ENCODE results near the gene PML.
"Not testable (repeated sequence)": the region's sequence is repeated elsewhere in the genome, so short reads cannot be mapped to it uniquely, and the experiment has no call there.

Gene PML

GRCh38 chr15:74039656-74040010, 45.1 kb downstream of the PML start:
- no peak for DNase-seq (ENCODE audit: low spot score)

GRCh38 chr15:74040109-74040850, 45.8 kb downstream of the PML start:
- DNase-seq (ENCODE audit: low spot score), result no peak

- no peak for DNase-seq (ENCODE audit: low spot score)
Observed at GRCh38 chr15:74041311-74041756, 46.8 kb downstream of the PML start.

GRCh38 chr15:74041777-74042435, 47.4 kb downstream of the PML start:
- DNase-seq (ENCODE audit: low spot score), result no peak

- DNase-seq (ENCODE audit: low spot score), result no peak
Observed at GRCh38 chr15:74042603-74043424, 48.3 kb downstream of the PML start.

GRCh38 chr15:74043425-74044266, 49.1 kb downstream of the PML start:
- DNase-seq (ENCODE audit: low spot score), result no peak

GRCh38 chr15:74044267-74045110, 50.0 kb downstream of the PML start:
- no peak for DNase-seq (ENCODE audit: low spot score)

DNA sequence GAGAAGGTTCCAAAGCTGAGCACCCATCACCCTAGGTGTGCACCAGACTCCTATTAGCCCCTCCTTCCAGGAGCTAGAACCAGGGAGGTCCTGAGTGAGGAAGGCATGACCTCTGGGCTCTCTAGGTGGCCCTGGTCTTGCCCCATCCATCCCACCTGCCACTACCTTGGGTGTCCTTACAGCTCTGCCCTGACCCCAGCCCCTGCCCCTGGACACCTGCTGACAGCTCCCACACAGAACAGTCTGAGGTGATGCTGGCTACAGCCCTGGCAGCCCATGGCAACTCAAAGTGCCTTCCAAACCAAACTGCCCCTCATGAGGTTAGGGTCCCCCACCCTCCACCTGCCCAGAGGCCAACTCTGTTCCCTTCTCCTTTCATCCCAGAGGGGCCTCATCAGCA, 50.7 kb downstream of the PML start:
- DNase-seq (ENCODE audit: low spot score), result no peak

GRCh38 chr15:74045636-74046274, 51.2 kb downstream of the PML start:
- no peak for DNase-seq (ENCODE audit: low spot score)

GRCh38 chr15:74046275-74046674, 51.8 kb downstream of the PML start:
- no peak for DNase-seq (ENCODE audit: low spot score)

DNA sequence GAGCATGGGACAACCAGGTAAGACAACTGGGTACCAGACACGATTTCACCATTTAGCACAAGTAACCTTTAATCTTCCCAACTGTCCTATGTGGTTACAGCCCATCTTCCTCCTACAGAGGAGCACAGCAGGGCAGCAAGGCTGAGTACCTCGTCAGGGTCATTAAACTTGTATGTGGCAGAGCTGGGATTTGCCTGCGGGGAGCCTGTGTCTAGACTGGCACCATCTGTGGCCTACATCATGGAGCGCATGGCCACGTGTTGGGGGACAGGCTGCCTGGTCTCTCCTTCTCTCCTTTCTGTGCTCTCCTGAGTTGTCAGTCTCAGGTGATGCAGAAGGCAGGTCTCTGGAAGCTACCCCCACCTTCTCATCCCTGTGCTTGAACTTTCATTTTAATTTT, 55.6 kb downstream of the PML start:
- no peak for DNase-seq (ENCODE audit: low spot score)

- no peak for DNase-seq (ENCODE audit: low spot score)
Observed at GRCh38 chr15:74050556-74051234, 56.2 kb downstream of the PML start.

DNA sequence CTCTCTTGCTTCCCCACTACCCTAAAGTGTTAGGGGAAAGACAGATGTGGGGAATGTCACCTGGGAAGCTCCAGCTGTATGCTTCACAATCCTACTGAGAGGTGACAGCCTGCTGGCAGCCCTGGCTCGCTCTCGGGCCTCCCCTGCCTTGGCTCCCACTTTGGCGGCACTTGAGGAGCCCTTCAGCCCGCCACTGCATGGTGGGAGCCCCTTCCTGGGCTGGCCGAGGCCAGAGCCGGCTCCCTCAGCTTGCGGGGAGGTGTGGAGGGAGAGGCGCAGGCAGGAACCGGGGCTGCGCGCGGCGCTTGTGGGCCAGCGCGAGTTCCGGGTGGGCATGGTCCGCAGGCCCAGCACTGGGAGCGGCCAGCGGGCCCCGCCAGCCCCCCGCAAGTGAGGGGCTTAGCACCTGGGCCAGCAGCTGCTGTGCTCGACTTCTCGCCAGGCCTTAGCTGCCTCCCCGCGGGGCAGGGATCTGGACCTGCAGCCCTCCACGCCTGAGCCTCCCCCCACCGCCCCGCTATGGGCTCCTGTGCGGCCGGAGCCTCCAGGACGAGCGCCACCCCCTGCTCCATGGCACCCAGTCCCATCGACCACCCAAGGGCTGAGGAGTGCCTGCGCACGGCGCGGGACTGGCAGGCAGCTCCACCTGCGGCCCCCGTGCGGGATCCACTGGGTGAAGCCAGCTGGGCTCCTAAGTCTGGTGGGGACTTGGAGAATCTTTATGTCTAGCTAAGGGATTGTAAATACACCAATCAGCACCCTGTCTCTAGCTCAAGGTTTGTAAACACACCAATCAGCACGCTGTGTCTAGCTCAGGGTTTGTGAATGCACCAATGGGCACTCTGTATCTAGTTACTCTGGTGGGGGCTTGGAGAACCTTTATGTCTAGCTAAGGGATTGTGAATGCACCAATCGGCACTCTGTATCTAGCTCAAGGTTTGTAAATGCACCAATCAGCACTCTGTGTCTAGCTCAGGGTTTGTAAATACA, 58.0 kb downstream of the PML start:
- DNase-seq (ENCODE audit: low spot score), result not testable (repeated sequence)

DNA sequence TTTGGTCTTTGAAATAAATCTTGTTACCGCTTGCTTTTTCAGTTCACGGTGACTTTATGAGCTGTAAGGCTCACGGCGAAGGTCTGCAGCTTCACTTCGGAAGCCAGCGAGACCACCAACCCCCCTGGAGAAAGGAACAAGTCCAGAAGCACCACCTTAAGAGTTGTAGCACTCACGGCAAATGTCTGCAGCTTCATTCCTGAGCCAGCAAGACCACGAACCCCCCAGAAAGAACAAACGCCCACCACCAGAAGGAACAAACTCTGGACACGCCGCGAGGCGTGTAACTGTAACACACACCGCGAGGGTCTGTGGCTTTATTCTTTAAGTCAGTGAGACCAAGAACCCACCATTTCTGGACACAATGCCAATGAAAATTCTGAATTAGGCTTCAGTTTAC, 59.0 kb downstream of the PML start:
- no peak for DNase-seq (ENCODE audit: low spot score)

DNA sequence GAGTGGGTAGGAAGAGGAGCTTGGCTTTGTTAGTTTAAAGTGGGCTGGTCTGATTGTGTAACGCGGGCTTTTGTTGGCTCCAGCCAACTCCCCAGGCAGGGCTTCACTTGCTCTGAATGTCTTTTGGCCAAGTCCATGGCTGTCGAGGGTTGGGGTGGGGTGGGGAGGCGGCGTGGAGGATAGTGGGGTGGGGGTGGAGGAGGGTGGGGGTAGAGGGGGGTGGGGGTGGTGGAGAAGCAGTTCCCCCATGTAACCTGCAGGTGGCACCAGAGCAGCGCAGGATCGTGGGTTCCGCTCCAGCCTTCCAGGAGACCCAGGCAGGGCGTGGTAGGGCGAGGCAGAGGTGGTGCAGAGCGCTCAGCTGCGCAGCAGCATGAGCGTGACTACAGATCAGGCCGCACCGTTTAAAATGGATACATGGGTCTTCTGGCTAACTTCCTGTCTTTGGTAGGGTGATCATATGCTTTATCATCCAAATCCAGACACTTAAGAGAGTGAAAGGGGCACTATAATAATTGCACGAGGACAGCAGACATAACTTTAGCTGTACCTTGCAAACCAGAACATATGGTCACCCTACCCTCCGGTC, 59.5 kb downstream of the PML start:
- DNase-seq (ENCODE audit: low spot score), result peak; percentile 90

DNA sequence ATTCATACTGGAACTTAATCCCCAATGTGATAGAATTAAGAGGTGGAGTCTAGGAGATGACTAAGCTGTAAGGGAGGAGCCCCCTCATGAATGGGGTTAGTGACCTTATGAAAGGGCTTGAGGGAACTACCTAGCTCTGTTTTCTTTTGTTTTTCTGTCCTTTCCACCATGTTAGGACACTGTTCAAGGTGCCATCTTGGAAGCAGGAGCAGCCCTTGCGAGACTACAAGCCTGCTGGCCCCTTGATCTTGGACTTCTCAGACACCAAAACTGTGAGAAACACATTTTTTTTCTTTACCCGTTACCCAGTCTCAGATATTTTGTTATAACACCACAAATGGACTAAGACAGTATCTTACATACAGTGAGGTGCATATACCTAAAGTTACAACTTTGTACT, 61.3 kb downstream of the PML start:
- DNase-seq (ENCODE audit: low spot score), result no peak

GRCh38 chr15:74056330-74056729, 61.8 kb downstream of the PML start:
- not testable (repeated sequence) for DNase-seq (ENCODE audit: low spot score)

Data from D341Med (cell line).